HG02763 (cell line): ENCODE measurements around the gene XPR1.
"Not testable (repeated sequence)": the region's sequence is repeated elsewhere in the genome, so short reads cannot be mapped to it uniquely, and the experiment has no call there.

Experiments
- ATAC-seq: cut with Tn5 transposase; IDR thresholded peaks from one replicate; pipeline ENCODE4 v1.9.1; 2021; ENCODE audit warnings: mild to moderate bottlenecking, moderate library complexity; ENCODE audit not compliant: unreplicated experiment

XPR1 gene

DNA sequence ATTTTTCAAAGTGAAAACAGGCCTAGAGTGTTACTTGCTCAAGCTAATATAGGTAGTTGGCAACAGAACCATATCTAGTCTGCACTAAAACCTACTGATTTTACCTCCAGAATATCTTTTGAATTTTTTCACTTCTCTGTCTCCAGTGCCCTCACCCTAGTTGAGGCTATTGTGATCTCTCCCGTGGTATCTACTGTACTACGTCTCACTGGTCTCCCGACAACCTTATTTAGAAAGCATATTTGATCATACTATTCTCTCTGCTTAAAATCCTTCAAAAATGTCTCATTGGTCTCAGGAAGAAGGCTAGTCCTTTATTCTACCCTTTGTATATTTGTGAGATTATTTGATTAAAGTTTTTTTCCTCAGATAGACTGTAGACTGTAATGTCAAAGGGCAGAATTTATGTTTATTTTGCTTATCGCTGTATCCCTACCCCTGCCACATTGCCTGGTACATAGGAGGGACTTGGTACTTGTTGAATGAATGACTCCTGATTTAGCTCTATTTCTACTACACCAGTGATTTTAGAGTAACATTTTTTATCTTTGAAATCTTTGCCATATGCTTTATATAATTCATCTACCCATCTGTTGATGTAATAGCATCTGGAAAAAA lies 145.4 kb downstream of the XPR1 start:
- no peak for ATAC-seq

DNA sequence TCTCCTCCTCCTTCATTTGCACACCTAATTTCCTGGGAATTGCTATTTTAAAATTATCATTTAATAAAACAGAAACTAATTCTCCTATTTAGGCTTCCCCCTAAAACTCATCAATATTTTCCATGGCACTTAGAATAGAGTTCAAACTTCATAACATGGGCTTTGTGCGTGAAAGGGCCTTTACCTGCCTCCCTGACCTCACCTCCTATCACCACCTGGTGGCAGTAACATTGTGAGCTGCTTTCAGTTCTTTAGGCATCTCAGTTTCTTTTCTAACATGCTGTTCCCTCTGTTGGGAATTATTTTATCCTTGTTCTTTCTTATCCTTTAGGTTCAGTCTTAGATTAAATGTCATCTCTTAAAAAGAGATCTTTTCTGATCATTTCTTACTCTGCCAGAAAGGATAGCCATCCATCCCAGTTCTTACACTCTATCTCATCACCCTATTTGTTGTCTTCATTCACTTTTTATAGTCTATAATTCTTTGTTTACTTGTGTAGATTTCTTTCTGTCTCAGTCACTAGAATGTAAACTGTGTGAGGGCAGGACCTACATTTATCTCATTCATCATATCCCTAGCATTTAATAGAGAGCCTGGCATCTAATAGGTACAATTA lies 147.1 kb downstream of the XPR1 start:
- ATAC-seq, result no peak

DNA sequence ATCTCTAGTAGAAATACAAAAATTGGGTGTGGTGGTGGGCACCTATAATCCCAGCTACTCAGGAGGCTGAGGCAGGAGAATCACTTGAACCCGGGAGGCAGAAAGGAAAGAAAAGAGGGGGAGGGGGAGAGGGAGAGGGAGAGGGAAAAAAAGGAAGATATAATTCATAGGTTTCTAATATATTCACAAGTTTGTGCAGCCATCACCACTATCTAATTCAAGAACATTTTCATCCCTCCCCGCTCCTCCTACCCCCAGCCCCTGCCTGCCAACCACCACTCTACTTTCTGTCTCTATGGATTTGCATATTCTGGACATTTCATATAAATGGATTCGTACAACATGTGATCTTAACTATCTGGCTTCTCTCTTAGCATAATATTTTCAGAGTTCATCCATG lies 147.8 kb downstream of the XPR1 start:
- ATAC-seq, result no peak

DNA sequence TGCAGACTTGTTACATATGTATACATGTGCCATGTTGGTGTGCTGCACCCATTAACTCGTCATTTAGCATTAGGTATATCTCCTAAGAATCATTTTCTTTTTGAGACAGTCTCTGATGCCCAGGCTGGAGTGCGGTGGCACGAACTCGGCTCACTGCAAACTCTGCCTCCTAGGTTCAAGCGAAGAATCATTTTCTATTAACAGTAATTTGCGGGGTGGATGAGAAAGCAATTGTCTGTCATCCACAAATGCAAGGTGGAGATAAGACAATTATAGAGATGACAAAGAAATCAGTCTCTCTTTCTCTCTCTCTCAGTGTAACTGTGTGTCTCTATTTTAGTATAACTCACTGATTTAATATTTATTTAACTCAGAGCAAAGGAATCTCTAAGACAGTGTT lies 149.9 kb downstream of the XPR1 start:
- ATAC-seq, result no peak

DNA sequence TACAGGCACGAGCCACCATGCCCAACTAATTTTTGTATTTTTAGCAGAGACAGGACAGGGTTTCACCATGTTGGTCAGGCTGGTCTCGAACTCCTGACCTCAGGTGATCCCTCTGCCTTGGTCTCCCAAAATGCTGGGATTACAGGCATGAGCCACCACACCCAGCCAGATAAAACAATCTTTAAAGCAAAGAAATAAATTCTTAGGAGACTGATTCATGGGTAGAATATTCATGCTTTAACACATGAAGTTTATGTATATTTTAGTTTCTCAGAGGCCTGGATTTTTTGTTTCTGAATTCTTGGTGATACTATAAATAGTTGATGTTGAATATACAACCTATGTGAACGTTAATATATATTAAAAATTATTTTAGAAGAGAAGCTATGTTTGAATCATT lies 153.5 kb downstream of the XPR1 start:
- no peak for ATAC-seq

DNA sequence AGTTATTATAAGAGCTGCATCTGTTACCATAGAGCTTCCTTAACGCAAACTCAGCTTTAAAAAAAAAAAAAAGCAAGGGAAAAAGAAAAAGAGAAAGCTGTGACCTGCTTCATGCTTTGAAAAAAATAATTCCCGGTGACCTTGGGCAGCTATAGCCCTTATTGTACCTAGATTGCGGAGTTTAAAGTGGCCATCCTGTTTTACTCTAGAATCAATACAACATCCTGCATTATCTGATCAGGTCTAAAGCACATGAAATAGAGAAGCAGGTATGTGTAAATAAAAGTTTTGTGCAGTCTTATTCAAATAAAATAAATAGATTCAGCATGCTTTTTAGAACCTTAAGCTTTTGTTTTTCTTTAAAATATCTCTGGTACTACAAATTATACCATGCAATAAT lies 154.1 kb downstream of the XPR1 start:
- no peak for ATAC-seq

DNA sequence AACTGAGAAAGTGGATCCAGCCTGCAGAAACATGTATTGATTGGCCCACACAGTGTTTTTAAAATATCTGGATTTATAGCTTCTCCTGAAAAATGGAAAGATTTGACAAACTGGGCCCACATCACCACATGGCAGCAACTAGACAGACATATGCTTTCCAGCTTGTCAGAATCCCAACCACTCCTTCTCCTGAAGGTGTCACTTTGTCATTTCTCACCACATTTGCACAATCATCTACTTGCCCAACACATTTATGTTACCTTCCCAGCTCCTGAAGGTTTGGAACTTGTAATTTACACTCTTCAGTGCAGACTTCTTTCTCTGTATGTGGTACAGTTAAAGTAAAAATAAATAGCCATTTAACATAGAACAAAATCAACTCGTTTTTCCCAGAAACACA lies 154.8 kb downstream of the XPR1 start:
- no peak for ATAC-seq

DNA sequence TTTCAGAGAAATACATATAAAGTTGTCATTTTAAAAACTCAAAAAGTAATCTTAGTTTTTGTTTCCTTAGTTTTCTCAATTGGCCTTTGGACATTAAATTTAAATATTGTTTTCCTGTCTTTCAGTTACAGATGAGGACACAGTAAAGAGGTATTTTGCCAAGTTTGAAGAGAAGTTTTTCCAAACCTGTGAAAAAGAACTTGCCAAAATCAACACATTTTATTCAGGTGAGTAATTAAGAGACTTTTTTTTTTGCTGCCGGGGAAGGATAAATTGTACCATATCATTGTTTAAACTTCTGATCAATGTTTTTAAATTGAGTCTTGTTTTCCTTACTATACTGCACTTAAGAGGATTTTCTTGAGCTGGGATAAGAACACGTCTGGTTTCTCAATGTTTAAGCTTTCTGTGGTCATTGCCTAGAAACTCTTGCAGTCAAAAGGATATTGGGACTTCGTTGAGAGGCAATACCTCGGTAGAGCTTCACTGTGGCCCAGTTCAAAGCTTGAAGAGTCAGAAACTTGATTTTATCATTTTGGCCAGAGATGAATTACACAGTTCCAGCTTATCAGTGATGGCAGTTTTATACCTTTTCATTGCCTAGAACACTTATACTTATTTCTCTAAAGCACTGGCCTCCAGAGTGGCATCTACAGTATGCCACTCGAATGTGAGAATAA lies 155.9 kb downstream of the XPR1 start:
- ATAC-seq, result no peak

DNA sequence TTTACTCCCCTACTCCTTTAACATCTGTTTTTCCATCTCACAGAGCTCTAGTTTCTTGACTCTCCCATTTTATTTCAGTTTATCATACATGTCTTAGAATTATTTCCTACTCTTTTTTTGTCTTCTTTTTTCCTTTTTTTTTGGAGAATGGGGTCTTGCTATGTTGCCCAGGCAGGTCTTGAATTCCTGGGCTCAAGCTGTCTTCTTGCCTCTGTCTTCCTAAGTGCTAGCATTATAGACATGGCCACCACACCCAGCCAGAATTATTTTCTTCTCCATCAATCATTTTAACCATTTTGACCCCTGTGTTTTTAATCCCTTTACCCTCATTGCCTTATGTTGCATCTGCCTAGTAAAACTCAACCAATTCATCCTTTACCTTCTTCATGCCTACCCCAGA lies 157.6 kb downstream of the XPR1 start:
- no peak for ATAC-seq

DNA sequence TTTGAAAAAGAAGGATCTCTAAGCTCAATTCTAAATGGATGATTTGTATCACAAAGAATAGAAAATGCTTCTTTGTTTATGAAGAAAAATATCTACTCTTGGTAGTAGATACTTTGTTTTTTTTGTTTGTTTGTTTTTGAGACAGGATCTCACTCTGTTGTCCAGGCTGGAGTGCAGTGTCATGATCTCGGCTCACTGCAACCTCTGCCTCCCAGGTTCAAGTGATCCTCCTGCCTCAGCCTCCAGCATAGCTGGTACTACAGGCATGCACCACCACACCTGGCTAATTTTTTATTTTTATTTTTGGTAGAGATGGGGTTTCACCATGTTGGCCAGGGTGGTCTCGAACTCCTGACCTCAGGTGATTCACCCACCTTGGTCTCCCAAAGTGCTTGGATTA lies 159.3 kb downstream of the XPR1 start:
- not testable (repeated sequence) for ATAC-seq

DNA sequence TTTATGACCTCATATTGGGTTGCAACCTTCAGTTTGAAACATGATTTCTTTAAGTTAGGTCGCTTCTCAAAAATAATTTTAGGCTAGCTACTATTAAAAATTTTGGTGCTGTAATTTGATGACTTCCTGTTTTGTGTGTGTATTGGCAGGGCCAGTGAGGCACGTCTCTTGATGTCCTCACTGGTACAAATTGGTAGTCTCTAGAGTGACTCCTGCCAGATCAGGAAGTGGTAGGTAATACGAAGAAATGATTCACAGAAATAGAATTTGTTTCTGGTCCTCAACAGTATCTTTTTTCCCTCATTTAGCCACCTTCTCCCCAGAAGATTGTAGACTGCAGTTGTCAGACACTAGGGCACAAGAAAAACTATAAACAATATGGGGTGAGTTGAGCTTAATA lies 160.0 kb downstream of the XPR1 start:
- no peak for ATAC-seq

DNA sequence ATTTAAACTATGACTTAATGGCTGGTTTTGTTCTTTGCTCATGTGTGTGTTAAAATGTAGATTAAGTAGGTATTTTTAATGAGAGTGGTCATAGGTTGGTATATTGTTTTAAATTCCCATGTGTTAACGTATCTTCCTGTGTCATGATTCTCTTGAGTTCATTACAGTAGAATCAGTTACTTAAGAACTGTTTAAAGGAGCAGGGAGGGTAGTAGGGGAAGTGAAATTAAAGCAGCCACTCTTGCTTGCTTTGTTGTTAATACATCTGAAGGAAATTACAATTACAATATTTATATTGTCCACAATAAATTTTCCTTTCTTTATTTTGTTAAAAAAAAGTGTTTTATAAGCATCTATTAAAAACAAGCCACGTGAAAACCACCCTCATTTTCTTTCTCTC lies 161.6 kb downstream of the XPR1 start:
- ATAC-seq, result no peak

DNA sequence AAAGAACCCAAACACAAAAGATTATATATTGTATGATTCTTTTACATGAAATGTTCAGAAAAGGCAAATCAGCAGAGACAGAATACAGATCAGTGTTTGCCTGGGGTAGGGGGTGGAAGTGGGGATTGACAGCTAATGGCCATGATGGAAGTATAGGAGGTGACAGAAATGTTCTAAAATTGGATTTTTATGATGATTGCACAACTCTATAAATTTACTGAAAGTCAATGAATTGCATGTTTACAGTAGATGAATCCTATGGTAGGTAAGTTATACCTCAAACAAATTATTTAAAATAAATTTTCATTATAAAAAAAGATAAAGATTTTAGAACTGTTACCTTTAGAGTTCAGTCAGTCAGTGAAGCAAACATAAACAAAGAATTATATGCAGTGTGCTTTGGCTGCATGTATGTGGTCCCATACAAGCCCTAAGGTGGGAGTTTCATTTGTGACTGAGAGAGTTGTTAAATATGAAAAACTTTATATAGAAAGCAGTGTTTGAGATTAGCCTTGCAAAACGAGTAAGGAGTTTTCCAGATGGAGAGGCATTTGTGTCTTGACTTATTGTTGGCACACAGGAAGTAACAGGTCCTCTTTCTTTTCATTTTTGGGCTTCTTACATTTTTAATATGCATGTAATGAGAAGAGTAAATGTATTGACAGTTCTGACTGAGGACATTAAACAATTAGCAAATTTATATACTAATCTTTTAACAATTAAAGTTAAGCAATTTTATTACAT lies 165.2 kb downstream of the XPR1 start:
- no peak for ATAC-seq

DNA sequence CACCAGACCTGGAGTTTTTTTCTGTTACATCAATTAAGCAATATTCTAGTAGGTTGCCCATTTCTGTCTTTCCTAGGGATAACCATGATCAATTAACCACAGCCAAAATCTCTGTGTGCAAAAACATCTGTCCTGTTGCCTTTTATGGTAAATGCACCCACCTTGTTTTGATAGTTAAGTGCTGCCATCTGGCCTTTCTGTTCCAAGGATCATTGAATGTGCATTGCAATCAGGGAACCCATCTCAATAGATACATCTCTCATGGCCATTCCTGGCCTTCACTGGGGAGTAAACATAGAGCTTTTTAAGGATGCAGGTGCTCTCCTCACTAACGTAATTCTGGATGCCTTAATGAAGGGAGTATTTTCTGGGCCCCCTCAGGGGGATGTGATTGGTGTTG lies 169.1 kb downstream of the XPR1 start:
- ATAC-seq, result no peak

DNA sequence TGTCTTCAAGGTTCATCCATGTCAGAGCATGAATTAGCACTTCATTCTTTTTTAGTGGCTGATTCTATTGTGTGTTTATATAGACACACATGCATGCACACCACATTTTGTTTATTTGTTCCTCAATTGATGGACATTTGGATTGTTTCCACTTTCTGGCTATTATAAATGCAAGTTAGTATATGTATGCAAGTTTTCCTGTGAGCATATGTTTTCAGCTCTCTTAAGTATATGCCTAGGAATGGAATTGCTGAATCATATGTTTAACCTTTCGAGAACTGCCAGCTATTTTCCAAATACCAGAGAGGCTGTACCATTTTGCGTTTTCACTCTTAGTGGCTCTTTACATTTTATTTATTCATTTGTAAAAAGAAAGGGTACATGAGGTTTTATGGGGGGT lies 171.0 kb downstream of the XPR1 start:
- ATAC-seq, result no peak

DNA sequence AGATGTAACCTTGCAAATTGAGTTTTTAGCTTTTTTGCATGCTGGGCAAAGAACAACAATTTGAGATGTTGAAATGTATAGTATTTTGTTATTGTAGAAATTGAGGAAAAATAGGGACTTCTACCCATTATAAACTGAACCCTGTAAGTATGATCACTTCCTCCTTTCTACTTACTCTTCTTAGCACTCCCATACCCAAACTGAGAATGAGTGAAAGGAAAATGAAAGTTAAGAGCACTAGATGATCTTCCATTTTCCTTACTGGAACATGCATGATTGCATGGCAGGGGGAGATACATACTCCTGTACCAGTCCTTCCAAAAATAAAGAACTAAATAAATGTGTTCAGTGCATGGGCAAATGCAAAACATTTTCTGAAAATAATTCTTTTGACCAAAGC lies 173.5 kb downstream of the XPR1 start:
- ATAC-seq, result peak; percentile 56

DNA sequence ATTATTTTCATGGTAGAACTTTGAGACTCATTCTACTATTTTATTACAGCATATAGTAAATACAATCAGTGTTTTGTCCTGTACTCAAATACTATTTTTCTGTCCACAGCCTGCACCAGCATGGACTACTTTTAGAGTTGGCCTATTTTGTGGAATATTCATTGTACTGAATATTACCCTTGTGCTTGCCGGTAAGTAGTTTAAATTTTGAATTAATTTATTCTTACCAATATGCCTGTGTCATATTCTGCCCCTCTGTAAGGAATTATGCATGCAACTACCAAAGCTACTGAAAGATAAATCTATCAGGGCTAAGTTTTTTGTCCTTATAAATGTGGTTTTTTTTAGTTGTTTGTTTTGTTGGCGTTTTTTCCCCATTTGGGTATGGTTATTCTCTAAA lies 179.5 kb downstream of the XPR1 start:
- no peak for ATAC-seq

DNA sequence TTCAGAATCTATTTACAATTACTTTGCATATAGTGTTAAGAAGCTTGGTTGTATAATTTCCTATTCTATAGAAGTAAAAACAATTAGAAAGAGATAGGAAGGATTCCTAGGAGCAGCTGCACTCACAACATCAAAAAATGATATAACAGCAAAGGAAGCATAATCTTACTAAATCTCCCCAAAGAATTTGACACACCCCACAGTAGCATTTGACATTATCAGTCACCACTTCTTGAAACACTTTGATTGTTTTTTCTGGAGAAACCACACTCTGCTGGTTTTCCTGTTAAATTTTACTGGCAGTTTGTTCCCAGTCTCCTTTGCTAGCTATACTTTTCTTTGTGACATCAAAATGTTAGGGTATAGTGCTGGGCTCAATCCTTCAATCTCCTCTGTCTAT lies 180.1 kb downstream of the XPR1 start:
- ATAC-seq, result no peak

DNA sequence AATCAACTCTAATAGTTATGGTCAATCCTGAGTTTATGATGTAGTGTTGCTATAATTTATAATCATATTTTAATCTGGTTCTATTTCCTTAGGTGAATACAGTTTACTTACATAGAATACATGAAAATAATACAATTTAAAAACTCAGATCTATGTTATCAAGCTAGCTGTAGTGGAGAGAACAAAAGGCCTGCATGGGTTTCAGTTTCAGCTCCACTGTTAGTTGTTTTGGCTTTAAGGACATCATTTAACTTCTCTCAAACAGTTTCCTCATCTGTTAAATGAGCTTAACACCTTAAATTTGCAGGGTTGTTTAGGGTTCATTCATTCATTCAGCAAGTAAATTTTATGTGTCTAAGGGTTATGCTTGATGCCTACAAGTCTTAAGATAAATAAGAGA lies 182.4 kb downstream of the XPR1 start:
- ATAC-seq, result no peak

DNA sequence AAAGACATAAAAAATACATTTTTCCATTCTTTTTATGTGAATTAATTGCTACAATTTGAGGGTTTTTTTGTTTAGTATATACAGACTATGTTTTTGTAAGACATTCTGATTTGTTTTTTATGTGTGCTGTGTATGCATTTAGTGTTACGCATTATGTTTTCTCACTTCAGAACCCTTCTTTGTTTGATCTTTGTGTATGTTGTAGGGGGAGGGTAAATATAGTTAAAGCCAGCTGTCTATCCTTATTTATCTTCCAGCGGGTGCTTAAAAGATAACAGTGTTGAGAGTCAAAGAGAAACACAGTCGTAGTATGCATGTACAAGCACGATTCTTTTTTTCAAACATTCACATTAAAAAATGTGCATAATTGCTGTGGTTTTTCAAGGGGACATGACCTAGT lies 183.4 kb downstream of the XPR1 start:
- ATAC-seq, result no peak

DNA sequence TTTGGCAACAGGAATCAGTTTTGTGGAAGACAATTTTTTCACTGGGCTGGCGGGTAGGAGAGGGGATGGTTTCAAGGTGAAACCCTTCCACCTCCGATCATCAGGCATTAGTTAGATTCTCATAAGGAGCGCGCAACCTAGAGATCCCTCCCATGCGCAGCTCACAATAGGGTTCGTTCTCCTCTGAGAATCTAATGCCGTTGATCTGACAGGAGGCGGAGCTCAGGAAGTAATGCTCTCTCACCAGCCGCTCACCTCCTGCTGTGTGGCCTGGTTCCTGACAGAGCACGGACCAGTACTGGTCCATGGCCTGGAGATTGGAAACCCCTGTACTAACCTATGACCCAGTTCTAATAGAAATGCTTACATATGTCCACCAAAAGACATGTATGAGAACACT lies 184.3 kb downstream of the XPR1 start:
- no peak for ATAC-seq

DNA sequence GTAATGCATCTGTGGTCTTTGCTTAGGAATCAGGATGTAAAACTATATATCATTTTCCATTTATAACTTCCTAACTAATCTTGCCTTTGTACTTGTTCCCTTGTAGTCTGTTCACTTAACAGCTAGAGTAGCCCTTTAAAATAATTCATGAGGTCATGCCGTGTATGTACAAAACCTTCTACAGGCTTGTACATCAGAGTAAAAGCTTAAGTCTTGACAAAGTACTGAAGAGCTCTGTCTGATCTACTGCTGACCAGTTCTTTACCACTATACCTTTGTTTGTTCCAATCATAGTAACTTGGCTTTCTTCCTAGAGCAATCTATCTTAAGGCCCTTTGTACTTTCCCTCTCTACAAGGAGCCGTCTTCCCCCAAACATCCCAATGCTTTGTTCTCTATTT lies 190.1 kb downstream of the XPR1 start:
- no peak for ATAC-seq
